HG03064 (cell line): Measurements from ENCODE around the gene MAP7D3.
"Not testable (repeated sequence)": the region's sequence is repeated elsewhere in the genome, so short reads cannot be mapped to it uniquely, and the experiment has no call there.

Experiments
- ATAC-seq: cut with Tn5 transposase; IDR thresholded peaks from one replicate; pipeline ENCODE4 v1.9.1; 2021; ENCODE audit warnings: low read depth; ENCODE audit not compliant: unreplicated experiment

Gene MAP7D3

DNA sequence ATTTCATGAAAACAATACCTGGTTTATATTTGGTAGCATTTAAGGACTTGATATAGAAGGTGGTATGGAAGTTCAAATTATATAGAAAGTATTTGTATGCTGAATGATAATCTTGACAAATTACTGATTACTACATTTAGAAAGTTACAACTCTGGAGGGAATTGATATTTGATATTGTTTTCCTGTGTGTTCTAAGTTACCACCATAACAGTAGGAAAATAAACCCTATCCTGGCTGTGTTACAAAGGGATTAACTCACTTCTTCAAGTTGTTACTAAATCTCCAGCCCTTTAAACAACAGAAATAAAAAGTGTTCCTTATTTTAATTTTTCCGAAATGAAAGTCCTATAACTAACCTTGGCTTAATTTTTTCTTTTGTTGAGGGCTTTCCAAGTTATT lies 67.3 kb downstream of the MAP7D3 start:
- no peak for ATAC-seq

DNA sequence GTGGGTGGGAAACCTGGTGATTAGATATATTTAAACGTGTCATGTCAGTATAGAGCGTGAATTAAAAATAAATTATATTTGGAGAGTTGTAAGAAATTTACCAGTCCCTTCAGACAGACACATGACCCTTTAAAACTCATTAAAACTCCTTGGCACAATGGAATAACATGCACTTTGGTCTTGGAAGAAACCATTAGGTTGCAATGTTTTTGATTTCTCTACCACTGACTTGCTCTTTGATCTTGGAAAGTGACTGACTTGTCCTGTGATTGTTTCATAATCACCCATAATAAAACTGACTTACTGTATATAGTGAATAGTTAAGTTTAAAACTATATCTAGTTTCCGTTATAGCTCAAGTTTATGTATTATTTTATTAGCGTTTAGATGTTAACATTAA lies 68.0 kb downstream of the MAP7D3 start:
- ATAC-seq = no peak

DNA sequence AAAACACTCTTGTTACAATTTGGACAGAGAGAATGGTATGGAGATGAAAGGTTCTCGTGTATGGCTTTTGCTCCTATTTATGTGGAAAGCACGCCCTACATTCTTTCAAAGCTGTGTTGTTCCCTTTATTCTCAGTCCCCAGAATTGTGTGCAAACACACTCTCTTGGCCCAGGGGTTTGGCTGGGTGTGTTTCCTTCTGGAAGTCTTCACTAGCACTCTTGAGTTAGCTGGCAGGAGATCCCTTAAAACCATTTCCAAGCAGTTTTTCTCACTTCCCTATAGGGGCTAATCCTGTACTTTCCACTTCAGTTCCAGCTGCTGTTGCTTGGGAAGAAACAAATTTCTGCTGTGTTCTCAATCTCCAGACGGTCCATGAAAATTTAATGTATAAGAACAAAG lies 68.8 kb downstream of the MAP7D3 start:
- ATAC-seq = no peak

DNA sequence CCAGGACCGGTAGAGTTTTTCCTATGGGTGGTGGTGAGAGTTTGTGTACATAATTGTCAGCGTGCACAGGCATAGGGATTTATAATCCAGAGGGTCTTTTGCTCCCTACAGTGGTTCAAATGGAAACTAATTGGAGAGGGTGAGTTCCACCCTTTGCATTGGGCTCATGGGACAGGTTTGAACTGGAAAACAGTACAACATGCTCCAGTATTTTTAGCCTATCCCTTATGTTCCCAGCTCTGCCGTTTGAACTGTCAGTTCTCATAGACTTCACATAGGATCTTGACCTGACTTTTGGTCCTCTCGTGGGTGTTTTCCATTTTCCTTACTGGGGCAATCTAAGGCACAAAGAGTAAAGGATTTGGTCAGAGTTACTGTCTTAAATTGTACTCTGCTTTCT lies 72.1 kb downstream of the MAP7D3 start:
- ATAC-seq = no peak

DNA sequence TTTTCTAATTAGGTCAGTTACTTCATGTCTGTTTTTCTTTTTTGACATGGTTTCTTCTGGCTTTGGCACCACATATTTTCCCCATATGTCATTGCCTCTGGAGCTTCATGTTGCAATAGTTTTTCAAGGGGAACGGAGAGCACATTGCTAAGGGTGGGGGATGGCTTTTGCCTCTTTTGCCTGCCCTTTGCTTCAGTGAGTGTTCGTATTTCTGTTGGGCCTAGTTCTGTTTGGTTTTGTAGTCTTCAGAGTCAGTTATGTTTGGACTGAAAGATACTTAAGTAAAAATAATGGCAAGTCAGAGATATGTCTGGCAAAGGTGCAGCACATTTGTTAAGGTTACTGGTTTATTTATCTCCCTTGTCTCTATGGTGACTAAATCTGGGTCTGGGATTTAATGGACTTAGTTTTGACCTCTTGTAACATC lies 74.8 kb downstream of the MAP7D3 start:
- ATAC-seq = no peak

DNA sequence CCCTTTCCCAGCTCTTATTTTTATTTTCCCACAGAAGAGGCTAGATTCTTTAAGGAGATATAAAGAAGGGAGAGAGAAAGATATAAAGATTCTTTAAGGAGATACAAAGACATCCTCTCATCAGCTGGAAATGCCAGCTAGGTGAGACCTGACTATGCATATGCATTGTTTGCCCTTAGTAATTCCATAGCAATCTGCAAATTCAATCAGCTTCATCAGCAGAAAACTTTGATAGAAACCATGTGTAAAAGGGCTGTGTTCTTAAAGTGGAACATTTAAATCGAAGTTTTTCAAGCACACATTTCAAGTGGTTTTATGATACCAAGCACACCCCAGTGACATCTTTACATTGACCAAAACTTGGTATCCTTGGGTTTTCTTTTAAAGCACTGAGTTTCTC lies 79.8 kb downstream of the MAP7D3 start:
- no peak for ATAC-seq

DNA sequence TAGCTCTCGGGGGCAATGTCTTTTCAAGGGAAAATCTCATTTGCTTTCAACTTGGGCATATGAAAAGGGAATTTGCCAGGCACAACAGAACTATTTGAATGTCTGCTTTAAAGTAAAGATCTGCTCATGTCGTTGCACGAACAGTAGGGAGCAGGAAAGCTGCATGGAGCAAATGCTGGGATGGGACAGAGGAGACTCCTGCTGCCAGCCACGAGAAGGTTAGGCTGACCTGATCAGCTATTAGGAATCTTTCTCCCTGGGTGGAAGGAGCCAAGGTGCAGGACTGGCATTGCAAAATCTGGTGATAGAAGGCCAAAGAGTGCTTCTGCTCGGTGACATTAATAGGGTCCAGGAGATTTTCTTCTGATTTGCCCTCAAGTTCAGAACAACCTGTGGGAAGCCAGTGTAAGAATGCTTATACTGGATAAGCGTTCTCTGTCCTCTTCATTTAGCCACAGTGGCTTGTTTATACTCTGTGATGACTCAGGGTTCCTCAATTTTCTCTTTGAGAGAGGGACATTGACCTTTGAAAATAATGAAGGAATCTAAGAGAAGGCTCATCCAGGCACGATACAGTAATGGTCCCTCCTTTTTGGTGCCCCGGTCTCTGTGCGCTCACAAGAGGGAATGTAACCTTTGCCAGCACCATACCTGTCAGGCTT lies 80.9 kb downstream of the MAP7D3 start:
- ATAC-seq = no peak

DNA sequence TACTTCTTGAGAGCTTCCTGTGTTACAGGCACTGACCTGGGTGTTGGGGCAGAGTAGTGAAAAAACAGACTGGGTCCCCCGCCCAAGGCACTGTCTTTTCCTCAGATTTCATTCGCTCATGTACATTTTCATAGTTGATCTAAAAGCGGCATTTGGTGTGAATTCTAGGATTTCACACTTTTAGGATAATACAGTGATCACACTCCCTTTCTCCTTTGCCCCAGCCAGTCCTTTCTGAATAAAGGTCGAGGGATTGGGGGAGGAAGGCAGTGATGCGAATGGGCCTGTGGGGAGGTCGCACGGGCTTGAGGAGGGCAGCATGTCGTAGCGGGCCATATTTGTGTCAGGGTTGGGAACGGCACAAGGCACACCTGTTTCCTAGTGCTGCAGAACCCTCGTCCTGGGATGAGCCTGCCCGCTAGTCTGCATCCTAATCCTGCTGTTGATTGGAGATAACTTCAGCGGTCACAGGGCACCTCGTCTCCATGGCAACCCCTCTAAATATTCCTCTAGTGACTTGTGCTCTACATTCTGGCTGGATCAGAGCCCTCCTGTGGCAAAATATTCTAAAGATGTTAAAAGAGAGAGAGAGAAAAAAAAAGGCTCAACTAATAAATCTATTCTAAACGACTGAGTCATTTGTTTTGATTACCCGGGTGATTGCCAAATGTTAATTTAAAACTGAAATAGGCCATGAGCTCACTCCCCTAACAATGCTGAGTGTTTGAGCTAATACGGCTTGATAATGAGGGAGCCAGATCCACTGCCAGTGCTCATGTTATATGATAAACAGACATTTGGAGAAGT lies 82.1 kb downstream of the MAP7D3 start:
- ATAC-seq = no peak

DNA sequence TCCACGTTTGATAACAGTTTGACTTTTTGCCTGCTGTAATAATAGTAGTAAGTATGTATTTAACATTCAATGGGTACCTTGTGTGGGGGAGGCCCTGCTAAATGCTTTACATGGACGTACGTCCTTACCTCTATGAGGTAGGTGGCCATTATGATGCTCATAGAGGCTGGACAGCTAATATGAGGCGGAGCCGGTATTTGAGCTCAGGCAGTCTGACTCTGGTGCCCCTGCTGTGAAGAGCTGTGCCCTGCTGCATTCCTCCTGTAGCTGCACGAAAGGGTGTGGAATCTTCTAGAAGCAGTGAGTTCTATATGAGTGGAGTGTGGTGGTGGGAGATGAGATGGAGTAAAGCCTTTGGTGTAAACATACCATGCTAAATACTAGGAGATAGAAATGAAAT lies 83.2 kb downstream of the MAP7D3 start:
- ATAC-seq = not testable (repeated sequence)

DNA sequence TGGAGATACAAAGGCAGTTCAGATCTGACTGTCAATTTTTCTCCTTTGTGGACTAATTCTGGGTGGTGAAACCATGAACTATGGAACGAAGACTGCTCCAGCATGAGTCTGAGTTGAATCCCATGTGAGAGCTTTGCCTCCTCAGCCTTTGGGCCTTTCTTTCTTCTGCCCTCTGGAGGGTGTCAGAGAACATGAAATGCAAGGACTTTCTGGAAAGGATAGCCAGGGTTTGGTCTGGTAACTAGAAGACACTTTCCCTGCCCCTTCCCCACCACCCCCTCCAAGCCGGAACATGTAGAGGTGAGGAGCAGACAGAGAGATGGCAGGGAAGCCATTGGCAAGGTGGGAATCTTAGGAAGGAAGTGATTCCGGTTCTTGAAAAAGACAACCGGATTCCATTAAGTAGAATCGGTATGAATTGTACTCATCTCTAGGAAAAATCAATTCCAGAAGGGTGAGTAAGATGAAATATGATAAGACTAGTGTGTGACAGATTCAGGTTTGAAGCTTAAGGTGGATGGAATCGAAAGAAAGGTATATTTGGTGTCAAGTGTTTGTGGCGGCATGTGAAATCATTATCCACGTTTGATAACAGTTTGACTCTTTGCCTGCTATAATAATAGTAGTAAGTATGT lies 84.9 kb downstream of the MAP7D3 start:
- no peak for ATAC-seq

DNA sequence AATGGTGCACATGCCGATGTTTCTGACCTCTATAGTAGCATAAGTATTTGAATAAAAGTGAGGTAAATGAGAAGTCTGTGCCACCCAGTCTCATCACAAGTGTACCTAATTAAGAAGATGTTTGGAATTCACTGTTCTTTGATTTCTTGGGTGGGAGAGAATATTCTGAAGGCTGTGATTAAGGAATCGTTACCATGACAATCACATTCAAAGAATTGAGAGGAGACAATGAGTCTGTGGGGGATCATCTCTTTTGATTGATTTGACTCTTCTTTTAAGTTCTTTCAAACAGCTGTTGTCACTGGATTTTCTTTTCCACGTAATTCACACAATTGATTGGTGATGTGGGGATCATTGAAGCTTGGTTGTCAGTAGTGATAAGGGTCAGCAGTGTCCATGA lies 85.8 kb downstream of the MAP7D3 start:
- ATAC-seq = no peak

DNA sequence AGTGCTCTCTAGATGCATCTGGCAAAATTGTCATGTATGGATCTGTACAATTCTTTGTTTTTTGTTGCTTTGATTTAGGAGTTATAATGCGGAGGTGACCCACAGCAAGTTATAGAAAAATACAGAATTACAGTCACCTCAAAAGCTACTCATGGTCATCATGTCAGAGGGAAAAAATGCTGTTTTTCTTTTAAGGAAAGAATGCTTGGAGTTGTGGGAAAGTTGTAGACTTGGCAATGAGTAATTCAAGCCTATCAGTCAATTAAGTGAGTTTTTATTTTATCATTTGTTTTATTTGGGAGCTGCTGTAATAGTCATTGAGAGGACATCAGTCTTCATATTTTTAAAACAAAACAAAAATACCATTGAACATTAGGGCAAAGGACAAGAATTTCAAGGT lies 87.5 kb downstream of the MAP7D3 start:
- no peak for ATAC-seq
